ENCODE results near the gene FAM193A.
"Not testable (repeated sequence)": the region's sequence is repeated elsewhere in the genome, so short reads cannot be mapped to it uniquely, and the experiment has no call there.

The FAM193A gene

DNA sequence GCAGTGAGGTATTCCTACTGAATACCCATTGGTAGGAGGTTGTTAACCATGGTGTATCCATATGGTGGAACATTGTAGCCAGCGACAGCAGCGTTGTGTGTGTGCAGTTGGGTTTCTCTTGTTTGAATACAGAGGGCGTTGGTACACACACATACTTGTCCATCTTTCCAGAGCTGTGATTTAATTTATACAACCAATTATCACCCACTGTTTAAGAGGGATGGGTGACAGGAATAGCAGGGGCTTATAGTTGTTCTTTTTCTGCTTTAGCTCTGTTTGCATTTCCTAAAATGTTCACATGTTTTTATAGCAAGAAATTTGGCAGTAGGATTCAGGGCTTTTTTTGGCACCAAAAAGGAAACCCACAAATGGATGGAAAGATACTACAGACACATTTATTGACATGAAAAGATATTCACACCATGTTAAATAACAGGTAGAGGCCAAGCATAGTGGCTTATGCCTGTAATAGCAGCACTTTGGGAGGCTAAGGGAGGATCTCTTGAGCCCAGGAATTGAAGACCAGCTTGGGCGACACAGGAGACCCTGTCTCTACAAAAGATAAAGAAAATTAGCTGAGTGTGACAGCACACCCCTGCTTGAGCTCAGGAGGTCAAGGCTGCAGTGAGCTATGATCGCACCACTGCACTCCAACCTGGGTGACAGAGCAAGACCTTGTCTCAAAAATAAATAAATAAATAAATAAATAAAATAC, 159.1 kb downstream of the FAM193A start:
- no peak for DNase-seq

DNA sequence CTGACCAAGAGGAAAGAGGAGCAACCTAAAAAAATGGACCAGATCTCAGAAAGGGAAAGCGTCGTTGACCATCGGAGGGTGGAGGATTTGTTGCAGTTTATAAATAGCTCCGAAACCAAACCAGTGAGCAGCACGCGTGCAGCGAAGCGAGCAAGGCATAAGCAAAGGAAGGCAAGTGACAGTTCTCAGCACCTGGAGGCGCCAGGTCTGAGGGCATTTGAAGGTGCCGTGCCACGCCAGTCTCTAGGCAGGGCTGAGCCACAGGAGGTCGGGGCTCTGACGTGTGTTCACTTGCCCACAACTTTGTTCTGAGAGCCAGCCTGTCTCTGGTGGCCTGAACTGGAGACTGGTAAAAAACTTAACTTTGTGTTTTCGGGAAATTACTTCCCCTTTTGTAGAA, 160.0 kb downstream of the FAM193A start:
- DNase-seq: no peak

DNA sequence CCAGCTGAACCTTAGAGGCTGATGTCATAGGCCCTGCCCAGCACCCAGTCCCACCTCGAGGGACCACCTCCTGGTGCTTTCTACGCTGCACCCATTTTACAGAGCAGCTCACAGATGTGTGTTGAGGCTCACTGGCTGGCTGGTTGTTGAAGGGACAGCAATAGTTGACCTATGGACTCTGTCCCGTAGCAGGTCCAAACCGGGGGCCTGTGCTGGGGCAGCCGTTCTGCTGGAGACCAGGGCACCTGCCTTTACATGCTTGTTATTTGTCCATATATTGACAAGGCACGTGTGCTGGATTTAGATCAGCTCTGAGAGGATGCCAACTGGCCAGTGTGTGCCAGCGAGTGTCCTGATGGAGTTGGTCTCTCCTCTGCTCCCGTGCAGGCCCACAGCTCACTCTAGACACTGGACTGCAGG, 161.6 kb downstream of the FAM193A start:
- DNase-seq: no peak

DNA sequence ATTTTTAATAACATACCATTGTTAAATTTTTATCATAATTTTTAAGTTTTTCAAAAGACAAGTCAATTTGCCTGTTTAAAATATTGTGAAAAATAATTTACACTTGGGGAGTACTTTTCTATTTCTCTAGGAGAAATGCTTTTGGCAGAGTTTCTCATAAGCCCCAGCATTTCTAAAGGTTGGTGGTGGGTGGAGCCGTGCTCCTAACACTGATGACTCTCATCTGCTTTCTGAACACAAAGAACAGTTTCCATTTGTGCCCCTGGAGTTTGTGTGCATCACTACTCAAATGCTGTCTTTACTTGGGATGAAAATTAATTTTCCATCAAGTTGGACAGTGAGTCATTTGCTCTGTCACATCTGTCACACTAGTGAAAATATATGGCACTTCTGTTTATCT, 162.1 kb downstream of the FAM193A start:
- no peak for DNase-seq

DNA sequence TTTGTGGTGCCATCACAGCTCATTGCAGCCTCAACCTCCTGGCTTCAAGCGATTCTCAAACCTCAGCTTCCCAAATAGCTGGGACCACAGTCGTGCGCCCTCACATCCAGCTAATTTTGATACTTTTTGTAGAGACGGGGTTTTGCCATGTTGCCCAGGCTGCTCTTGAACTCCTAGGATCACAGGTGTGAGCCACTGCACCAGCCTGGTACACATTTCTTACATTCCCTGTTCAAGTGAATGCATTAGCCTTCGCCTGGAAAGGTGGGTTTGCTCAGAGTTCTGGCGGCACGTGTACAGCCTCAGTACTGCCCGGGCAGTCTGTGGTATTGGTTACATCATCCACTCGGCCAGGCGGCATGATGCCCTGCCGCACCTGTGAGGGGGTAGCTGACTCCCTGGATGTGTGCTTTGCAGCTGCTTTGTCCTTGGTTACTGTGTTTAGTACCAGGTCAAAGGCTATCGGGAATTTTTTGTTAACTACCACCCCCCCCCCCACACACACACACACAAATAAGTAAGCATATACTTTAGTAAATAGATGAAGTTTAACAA, 162.6 kb downstream of the FAM193A start:
- no peak for DNase-seq

DNA sequence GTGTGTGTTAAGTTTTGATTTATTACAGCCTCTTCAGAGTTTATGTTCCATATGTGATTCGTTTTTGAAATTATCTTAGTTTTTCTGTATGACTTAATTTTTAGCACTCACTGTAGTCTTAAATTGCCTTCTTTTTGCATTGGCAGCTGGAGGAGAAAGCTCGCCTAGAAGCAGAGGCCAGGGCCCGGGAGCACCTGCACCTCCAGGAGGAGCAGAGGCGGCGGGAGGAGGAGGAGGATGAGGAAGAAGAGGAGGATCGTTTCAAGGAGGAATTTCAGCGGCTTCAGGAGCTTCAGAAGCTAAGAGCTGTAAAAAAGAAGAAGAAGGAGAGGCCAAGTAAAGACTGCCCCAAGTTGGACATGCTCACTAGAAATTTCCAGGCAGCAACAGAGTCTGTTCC, 163.1 kb downstream of the FAM193A start:
- no peak for DNase-seq

DNA sequence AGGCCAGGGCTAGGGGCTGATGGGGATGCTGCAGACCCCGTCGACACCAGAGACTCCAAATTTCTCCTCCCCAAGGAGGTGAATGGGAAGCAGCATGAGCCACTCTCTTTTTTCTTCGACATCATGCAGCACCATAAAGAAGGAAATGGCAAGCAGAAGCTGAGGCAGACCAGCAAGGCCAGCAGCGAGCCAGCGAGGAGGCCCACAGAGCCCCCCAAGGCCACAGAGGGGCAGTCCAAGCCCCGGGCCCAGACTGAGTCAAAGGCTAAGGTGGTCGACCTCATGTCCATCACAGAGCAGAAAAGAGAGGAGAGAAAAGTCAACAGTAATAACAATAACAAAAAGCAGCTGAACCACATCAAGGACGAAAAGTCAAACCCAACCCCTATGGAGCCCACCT, 163.6 kb downstream of the FAM193A start:
- no peak for DNase-seq

DNA sequence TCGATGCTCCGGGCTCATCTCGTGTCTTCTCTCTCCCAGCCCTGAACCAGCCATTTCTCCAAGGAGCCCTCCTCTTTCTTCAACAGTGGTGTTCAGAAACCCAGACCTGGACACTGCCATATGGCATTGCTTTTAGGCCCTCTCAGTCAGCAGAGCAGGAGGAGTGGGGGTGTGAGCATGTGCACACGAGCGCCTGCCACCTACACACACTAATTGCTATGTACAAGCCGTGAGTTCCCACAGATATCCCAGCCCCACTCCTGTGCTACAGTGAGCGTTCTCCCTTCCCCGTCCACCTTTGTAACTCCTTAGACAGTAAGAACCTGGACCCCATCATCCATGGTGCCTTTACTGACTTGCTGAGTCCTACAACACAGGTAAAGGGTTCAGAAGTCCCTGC, 165.9 kb downstream of the FAM193A start:
- DNase-seq: no peak

DNA sequence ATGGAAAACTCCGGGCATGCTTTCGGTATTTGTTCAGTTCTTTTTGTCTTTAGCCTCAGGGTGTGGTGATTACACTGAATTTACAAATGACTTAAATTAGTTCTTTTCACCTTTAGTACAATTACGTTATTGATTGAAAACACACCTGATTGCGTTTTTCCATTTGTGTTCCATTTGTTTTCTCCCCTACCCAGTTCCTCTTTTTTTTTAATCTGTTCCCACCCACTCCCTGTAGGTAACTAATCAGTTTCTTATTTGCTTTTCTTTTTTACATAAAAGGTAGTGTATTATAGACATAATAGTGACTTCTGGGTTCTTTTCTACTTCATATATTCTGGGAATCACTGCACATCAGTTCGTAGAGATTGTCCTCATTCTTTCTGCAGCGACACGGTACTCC, 166.3 kb downstream of the FAM193A start:
- no peak for DNase-seq

DNA sequence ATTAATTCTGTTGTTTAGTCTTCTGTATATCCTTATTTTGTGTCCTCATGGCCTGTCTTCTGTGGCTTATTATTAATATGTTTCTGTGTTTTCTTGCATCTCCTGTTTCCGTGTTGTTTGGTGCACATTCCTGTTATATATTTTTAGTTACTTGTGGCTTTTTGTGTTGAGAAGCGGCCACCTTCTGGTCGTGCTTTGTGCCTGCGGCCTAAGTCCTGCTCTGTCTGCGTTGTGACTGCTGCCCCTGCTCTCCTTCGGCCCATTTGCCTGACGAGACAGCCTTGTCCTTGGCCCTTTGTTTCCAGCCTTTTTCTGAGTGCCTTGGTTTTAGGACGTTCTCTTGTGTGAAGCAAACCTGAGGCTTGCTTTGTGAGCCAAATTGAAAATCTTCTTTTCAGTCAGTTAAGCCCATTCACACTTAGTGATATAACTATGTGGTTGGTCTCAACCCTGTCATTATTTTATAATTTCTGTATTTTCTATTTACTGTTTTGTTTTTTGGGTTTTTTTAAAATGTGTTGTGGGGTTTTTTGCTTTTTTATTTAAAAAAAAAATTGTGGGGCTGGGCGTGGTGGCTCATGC, 175.9 kb downstream of the FAM193A start:
- peak; percentile 70 for DNase-seq

DNA sequence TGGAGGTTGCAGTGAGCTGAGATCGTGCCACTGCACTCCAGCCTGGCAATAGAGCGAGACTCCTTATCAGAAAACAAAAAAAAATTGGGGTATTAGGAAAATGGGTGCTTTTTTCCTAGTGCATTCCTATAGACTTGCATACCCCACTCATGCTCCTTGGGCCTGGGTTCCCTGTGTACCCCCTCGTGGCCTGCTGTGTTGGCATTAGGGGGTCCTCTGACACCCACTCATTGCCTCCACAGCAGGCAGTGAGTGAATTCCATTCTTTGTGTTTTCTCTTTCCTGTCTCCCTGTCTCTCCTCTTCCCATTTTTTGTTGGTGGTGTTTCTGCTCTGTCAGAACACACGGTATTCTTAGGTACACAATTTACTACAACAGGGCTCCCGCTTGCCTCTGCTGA, 176.9 kb downstream of the FAM193A start:
- DNase-seq: no peak

DNA sequence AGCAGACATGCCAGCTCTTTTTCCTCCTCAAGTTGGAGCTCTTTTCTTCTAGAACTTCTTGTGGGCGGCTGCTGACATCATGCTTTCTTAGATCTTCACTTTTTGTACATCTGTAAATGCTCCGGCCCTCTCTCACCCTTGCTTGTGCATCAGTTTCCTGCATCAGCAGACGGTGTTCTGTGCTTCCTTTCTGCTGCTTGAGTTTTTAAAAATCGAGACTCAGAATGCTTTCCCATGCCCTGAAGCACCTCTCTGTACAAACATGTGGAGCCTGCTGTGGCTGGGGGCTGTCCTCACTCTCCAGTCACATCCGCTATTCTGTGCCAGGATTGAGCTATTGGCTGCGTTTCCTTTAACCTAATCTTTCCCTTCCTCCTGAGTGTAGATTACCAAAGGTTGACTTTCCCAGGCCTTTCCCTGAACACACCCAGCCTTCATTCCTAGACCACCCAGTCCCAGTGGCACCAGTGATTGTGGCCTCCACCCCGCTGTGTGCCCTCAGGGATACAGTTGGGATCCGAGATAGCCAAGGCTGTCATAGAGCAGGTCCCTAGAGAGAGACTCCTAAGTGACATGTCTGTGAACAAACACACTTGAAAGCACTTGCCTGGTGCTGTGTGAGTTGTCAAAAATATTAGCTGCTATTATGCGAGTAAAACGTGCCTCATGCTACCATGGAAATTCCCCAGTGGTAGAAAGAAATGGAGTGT, 177.8 kb downstream of the FAM193A start:
- DNase-seq: no peak

DNA sequence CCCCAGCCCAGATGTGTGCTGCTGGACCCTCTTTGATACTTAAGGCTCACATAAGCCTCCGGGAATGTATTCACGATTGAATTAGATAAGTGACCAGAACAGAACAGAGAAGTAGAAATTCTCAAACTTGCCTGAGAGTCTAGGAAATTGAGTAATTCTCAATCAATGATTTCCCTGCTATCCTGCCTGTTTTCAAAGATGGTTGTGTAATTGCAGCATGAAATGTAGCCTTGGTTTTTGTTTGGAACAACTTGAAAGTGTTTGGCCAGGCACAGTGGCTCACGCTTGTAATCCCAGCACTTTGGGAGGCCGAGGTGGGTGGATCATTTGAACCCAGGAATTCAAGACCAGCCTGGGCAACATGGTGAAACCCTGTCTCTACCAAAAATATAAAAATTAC, 178.5 kb downstream of the FAM193A start:
- DNase-seq: no peak

DNA sequence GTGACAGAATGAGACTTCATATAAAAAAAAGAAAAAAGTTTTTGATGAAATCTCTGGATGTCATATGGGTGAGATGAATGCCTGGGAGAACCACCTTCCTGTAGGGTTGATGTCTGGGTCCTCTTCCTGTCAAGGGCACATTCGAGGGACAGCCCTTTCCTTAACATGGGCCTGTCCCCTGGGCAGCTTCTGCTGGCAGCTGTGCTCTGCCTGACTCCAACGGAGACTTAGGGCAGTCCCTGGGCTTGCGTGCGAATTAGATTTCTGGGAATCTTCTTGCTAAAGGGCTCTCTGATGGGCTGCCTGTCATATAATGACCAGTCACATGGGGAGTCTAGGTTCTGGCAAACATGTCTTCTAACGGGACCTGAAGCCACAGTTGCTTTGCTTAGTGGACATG, 179.0 kb downstream of the FAM193A start:
- DNase-seq: no peak

DNA sequence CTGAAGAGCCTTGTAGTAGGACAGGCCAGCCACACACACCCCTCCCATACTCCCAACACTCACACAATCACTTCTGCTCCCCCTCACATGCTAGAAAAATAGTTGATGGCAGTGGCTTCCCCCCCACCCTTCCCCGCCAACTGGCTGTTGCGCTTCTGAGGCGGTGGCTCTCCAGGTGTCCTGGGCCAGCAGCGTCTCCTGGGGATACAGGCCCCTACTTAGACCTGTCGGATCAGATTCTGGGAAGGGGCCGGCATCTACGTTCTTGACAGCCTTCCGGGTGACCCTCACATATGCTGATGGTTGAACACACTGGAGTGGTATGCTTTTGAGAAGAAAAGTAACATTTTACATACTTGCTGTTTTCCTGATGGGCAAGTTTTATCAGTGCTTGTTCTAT, 179.8 kb downstream of the FAM193A start:
- no peak for DNase-seq

DNA sequence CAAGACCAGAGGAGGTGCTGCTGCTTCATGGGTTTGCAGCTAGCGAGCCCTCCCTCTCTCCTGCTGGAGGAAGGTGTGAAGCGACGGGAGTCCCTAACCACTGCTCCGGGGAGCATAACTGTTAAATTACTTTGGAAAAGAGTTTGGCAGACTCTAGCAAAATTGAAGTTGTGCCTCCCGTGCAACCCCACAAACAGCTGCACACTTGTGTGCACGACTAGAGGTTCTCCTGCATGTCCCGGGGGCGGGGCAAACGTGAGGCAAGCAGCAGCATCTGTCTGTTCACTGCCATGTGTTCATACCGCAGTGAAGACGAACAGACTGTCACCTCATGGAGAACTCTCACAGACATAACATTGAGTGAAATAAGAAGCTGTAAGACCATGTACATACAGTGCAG, 185.1 kb downstream of the FAM193A start:
- no peak for DNase-seq

DNA sequence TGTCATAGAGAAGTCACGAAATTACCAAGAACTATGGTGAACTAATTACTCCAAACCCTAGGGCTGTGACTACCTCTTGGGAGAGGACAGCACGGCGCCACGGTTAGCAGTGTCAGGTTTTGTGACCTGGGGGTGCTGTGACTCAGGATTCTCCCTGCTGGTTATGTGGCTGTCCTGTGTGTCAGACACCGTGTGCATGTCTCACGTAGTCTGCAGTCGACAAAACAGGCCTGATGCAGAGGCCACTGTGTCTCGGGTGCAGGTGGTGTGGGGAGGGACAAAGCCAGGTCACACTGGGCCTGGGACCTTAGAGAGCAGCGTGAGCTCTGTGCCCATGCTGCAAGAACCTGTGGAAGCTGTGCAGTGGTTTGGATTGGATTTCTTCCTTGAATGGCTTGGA, 185.6 kb downstream of the FAM193A start:
- DNase-seq: no peak

DNA sequence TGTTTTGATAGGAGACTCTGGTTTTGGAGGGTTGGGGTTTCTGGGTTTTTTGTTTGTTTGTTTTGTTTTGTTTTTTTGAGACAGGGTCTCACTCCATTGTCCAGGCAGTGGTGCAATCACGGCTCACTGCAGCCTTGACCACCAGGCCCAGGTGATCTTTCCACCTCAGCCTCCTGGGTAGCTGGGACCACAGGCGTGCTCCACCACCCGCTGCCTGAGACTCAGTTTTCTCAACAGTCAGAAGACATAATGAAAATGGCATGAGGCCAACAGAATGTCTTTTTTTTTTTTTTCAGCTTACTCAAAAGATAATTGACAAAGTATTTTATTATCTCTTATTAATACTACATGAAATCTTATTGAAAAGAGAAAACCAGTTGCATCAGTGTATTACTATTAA, 187.3 kb downstream of the FAM193A start:
- DNase-seq: no peak

DNA sequence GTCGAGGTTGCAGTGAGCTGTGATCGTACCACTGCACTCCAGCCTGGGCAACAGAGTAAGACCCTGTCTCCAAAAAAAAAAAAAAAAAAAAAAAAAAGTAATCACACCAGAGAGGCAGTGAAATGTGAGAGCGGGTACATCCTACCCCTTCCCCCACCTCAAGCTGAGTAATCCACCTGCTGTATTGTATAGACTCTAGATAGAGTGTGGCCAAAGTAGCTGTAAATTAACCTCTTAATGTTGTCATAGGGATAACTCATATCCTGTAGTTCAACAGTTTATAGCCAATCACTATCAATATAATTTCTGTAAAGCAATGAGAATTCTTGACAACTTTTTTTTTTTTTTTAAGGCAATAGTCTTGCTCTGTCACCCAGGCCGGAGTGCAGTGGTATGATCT, 188.9 kb downstream of the FAM193A start:
- no peak for DNase-seq

DNA sequence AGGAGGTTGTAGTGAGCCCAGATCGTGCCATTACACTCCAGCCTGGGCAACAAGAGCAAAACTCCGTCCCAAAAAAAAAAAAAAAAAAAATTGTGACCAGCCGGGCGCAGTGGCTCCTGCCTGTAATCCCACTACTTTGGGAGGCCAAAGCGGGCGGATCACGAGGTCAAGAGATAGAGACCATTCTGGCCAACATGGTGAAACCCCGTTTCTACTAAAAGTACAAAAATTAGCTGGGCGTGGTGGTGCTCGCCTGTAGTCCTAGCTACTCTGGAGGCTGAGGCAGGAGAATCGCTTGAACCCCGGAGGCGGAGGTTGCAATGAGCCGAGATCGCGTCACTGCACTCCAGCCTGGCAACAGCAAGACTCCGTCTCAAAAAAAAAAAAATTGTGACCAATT, 190.4 kb downstream of the FAM193A start:
- not testable (repeated sequence) for DNase-seq

DNA sequence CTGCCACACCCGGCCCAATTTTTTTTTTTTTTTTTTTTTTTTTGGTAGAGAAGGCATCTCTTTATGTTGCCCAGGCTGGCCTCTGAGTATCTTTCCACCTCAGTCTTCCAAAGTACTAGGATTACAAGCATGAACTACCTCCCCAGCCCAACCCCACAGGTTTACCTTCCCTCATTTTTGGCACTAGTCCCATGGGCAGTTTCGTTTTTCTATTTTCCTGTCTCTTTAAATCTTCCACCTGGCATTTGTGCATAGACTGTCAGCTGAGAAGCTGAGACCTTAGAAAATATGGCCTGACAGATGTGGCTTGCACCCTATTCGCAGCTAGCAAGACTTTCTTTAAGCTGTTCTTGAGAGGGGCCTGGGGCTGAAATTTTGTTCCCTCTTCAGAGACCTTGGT, 191.8 kb downstream of the FAM193A start:
- no peak for DNase-seq

DNA sequence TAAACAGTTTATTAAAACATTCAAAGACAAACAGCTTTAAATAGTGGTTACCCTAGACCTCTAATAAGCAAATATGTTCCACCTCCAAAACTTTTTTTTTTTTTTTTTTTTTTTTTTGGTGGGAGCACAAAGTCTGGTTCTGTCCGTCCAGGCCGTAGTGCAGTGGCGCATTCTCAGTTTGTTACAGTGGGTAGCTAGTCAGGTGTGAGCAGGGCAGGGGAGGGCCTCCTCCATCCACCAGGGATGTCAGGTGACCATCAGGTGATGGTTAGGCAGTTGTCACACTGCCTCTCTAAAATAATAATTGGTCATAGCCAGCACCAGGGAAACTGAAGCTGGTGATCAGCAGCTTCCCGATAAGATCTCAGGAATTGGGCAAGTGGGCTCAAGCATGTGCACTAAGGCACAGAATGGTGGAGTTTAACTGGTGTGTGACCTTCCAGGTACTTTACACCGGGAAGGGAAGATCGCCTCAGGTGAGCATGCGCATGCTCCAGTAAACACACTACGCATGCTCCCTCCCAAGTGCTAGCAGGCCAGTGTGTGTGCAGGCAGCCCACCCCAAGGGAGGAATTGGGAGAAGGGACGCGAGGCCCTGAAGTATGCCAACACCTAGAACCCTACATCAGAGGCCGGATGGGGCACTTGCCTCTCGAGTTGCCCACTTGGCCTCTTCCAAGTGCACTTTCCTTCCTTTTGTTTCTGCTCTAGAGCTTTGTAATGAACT, 192.5 kb downstream of the FAM193A start:
- DNase-seq: no peak

DNA sequence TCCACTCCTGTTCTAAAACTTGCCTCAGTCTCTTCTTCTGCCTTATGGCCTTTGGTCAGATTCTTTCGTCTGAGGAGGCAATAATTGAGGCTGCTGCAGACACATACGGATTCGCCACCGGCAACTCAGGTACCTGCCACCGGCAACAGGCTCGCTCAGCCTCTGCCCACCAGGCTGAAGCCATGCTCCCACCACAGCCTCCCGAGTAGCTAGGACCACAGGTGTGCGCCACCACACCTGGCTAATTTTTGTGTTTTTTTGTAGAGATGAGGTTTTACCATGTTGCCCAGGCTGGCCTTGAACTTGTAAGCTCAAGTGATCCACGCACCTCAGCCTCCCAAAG, 193.1 kb downstream of the FAM193A start:
- DNase-seq: no peak

DNA sequence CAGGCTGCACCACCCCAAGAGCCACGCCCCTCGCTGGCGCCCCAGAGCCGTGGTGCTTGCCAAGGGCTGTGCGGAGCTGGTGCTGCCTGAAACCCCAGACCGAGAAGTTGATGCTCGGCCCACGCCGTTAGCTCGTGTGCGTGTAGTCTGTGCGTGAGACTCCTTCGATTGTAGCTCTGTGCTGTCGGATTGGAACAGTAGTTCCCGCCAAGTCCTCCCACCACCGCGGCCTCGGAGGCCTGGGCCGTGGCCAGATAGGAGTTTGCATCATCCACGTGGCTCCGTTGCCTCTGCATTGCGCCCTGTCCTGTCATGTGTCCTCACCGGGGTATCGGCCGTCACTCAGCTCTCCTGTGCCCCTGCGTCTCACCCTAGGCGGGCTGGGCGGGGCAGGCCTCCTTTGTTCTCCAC, 195.5 kb downstream of the FAM193A start:
- DNase-seq: no peak

Measured in islet precursor cell (in vitro differentiated cells).